Measurements from ENCODE around the gene ACKR1.

ACKR1 gene

DNA sequence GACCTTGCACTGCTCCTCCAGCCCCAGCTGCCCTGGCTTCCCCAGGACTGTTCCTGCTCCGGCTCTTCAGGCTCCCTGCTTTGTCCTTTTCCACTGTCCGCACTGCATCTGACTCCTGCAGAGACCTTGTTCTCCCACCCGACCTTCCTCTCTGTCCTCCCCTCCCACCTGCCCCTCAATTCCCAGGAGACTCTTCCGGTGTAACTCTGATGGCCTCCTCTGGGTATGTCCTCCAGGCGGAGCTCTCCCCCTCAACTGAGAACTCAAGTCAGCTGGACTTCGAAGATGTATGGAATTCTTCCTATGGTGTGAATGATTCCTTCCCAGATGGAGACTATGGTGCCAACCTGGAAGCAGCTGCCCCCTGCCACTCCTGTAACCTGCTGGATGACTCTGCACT lies 550 bp downstream of the ACKR1 start:
- no peak overlapping the region for H3K27ac Mint-ChIP-seq
- H3K36me3 Mint-ChIP-seq = no peaks in the 10 kb centered on the region
- H3K4me1 Mint-ChIP-seq = peaks cover 5% of the 10 kb centered on the region
- no peaks in the 10 kb centered on the region for H3K9me3 Mint-ChIP-seq
- no peak overlapping the region for H3K4me3 Mint-ChIP-seq
- H3K27me3 Mint-ChIP-seq = peaks cover 38% of the 10 kb centered on the region

DNA sequence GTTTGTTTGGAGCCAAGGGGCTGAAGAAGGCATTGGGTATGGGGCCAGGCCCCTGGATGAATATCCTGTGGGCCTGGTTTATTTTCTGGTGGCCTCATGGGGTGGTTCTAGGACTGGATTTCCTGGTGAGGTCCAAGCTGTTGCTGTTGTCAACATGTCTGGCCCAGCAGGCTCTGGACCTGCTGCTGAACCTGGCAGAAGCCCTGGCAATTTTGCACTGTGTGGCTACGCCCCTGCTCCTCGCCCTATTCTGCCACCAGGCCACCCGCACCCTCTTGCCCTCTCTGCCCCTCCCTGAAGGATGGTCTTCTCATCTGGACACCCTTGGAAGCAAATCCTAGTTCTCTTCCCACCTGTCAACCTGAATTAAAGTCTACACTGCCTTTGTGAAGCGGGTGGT lies 1.4 kb downstream of the ACKR1 start:
- Mint-ChIP-seq H3K4me3 (no peak overlapping the region), H3K36me3 (no peaks in the 10 kb centered on the region), H3K4me1 (peaks cover 5% of the 10 kb centered on the region), H3K9me3 (no peaks in the 10 kb centered on the region), H3K27ac (no peak overlapping the region), H3K27me3 (peaks cover 36% of the 10 kb centered on the region)

DNA sequence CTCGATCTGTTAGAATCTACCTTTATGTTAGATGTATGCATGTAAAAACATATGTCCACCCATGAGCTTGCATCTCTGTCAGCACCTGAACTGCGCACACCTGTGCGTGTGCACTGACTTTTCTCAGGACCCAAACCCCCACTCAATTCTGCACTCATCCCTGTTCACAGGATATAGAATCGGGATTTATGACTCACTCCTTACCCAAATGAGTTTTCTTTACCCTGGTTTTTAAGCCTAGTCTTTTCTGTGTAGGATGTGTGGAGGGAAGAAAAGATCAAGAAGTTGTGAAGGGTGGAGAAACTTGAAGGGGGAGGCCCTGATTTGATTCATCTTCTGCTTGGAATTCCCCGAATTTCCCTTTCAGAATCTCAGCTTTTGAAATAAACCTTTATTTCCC lies 2.4 kb downstream of the ACKR1 start:
- Mint-ChIP-seq H3K4me1 (peaks cover 5% of the 10 kb centered on the region), H3K27me3 (peaks cover 33% of the 10 kb centered on the region), H3K4me3 (no peak overlapping the region), H3K27ac (no peak overlapping the region), H3K36me3 (no peaks in the 10 kb centered on the region), H3K9me3 (no peaks in the 10 kb centered on the region)

DNA sequence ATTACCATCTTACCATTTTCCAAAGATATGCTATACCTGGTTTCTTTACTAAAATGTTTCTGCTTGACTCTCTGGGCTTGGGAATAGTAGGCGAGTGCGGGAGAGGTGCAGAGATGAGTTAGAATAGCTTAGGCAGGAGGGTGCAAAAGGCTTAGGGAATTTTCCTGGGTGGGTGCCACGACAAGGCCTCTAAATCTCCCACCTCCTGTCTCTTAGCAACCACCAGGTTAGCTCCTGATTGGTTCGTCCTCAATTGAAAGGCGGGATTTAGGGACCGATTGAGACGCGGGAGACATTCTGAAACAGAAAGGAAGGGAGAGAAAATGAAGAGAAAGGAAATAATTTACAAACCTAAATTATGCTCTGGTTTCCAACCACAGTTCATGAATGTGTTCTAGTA lies 3.1 kb downstream of the ACKR1 start:
- Mint-ChIP-seq H3K27me3 (peaks cover 34% of the 10 kb centered on the region), H3K4me3 (no peak overlapping the region), H3K27ac (no peak overlapping the region), H3K36me3 (no peaks in the 10 kb centered on the region), H3K4me1 (peaks cover 5% of the 10 kb centered on the region), H3K9me3 (no peaks in the 10 kb centered on the region)

DNA sequence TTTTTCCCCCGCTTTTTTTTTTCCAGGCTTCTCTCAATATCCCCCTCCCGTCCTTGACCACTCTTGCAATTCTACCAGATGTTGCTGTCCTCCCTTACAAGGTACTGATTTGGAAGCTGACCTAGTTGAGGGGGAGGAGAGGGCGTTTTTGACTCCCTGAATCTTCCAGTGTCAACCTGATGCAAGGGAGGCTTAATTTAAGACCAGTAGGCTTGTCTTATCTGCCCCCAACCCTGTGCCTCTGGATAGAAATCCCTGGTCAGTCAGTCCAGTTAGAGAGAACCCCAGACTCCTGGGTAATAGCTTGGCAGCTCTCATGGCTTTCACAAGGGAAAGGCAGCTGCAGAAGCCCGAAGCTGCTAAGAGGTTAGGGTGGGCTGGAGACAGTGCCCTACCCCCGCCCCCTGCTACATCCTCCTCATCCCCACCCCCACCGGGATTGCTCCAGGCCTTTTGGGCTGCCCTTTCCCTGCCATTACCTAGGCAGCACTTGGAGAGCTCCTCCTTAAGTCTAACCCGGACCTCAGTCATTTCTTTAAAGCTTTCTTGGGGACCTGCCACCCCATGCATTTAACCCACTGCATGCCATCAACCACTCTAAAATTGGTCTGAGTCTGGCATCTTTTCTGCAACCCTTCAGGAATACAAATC lies 3.6 kb downstream of the ACKR1 start:
- Mint-ChIP-seq H3K27me3 (peaks cover 35% of the 10 kb centered on the region), H3K4me1 (peaks cover 5% of the 10 kb centered on the region), H3K27ac (no peak overlapping the region), H3K9me3 (no peaks in the 10 kb centered on the region), H3K4me3 (no peak overlapping the region), H3K36me3 (no peaks in the 10 kb centered on the region)

DNA sequence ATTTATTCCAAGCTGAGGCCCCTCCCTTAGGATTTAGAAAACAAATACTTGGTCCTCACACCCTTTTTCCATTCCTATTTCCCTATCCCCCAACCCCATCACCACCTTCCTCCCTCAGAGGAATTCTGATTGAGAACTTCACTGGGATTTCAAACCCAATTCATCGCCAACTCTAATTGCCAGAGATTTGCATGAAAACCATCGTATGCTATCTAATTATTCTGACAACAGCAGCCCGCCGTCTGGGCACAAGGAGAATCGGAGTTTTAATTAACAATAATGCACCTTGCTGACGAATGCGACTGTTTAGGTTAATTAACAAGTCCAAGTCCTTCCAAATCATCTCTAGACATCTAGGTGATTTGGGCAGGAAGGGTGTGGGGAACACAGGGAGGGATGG lies 4.4 kb downstream of the ACKR1 start:
- Mint-ChIP-seq H3K27ac (no peak overlapping the region), H3K9me3 (no peaks in the 10 kb centered on the region), H3K4me1 (peaks cover 5% of the 10 kb centered on the region), H3K27me3 (peaks cover 37% of the 10 kb centered on the region), H3K36me3 (no peaks in the 10 kb centered on the region), H3K4me3 (no peak overlapping the region)

DNA sequence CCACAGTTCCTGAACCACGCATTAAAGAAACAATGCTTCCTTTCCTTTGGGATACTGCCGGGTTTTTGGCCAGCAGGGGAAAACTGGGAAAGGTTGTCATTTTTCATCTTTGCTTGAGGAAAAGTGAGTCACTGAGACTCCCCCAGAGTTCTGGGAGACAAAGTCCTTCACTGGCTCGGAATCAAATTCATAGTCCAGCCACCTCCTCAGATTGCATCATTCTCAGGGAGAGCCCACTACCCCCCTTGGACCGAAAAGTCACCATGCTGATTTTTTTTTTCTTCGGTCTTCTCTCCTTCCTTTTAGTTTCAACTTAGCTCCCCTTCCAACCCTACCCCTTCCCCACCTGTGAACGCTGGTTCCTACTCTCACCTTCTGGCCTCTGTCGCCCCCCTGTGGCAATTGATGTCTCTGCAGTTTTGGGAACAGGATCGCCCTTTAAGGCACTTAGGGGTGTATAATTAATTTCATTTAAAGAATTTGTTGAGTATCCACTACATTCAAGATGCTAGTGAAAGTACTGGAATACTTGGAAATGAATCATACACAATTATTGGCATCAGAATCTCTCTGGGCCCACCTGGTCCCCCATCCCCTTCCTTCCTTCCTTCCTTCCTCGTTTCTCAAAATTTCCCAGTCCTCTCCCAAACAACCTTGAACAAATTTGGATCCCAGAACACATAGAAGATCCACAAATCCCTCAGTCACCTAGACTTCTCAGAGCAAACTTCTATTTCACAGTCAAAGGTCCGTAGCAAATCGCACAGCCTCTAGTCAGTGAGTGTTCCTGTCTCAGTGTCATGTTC lies 6.9 kb downstream of the ACKR1 start:
- no peak overlapping the region for H3K4me3 Mint-ChIP-seq
- H3K27ac Mint-ChIP-seq = no peak overlapping the region
- H3K9me3 Mint-ChIP-seq = no peaks in the 10 kb centered on the region
- H3K4me1 Mint-ChIP-seq = peaks cover 5% of the 10 kb centered on the region
- peaks cover 33% of the 10 kb centered on the region for H3K27me3 Mint-ChIP-seq
- no peaks in the 10 kb centered on the region for H3K36me3 Mint-ChIP-seq

DNA sequence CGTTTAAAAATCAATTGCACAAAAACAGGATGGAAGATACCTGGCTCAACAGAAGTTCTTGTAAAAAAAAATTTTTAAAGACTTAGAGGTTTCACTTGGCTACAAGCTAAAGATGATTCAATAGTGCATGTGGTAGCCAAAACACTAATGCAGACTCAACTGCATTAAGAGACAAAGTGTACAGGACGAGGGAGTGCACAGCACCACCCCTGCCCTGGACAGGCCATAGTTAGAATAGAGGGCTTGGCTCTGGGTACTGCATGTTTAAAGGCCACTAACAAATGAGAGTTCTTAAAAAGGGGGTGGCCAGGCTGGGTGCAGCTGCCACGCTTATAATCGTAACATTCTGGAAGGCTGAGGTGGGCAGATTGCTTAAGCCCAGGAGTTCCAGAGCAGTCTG lies 7.9 kb downstream of the ACKR1 start:
- H3K27me3 Mint-ChIP-seq = peaks cover 34% of the 10 kb centered on the region

DNA sequence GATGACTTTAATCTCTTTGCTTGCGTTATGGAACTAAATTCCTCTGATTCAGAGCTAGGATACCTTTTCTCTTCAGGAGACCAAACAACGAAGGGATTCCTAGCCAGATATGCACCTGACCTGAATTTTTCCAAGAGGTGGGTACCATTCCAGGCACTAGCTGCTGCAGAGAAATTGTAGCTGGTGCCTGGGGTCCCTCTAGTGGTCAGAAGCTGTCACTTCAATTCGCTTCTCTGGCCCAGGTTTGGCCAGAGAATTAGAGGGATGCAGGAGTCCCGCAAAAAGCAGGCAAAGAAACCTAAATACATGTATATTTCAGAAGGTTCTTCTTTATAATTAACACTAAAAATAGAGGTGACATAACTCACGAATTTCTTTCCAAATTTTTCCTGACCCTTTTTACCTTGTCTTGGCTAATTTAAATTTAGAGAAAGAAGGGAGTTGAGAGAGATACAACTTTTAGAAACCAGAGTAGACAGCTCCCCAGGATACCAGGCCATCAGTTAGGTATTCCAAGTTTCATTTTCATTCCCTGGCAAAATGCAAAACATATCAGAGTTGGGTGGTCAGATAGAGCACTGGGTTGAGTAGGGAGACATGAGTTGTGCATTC lies 9.6 kb downstream of the ACKR1 start:
- Mint-ChIP-seq H3K9me3 (no peaks in the 10 kb centered on the region), H3K4me1 (no peaks in the 10 kb centered on the region), H3K4me3 (no peak overlapping the region), H3K36me3 (no peaks in the 10 kb centered on the region), H3K27ac (peak overlapping the region; percentile 11), H3K27me3 (peaks cover 31% of the 10 kb centered on the region)

More for the DNA sequence above, 7.9 kb downstream of the ACKR1 start:
- Mint-ChIP-seq H3K9me3 (no peaks in the 10 kb centered on the region), H3K4me1 (peaks cover 3% of the 10 kb centered on the region), H3K36me3 (no peaks in the 10 kb centered on the region), H3K4me3 (no peak overlapping the region), H3K27ac (no peak overlapping the region)

DNA sequence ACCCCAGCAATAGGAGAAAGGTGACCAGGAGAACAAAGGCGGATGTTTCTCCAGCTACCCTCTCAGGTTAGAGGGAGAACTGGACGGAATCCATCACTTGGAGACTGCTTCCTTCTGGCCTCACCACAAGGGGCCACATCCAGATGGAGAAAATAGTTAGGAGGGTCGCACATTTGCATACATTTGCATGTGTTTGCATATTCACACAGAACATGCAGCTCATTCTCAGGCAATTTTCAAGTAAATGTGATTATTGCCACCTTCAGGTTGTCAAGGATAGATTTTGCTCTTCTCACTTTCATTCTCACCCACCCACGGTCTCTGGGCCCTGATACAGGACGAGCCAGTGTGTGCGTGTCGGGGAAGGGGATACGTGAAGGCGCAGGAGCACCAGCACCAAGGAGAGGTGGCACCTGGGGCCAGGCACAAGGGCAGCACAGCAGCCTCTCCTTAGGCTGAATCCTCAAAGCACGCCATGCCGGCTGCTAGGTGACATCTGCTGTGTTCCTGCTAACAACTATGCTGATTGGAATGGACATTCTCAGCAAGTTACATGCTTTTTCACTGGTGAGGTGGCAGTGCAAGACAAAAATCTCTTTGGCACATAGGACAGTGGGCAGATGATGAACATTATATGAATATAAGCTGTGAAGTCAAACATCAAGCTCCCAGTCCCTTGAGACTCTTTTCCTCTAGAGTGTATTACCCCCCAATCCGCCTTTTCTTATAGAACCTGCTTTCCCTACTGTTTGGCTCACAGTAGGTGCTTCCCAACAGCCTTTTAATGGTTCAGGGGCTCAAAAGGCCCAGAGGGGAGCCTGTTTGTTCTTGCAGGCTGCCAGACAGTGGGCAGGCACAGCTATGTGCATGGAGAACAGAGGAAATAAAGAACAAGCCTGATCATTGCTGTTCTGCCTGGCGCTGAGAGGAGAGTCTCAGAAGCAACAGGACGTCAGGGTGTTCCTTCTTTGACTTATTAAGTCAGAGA lies 14.3 kb downstream of the ACKR1 start:
- peaks cover 14% of the 10 kb centered on the region for H3K27me3 Mint-ChIP-seq
- no peak overlapping the region for H3K27ac Mint-ChIP-seq
- H3K9me3 Mint-ChIP-seq = no peaks in the 10 kb centered on the region
- H3K36me3 Mint-ChIP-seq = no peaks in the 10 kb centered on the region
- H3K4me3 Mint-ChIP-seq = no peak overlapping the region
- no peaks in the 10 kb centered on the region for H3K4me1 Mint-ChIP-seq

DNA sequence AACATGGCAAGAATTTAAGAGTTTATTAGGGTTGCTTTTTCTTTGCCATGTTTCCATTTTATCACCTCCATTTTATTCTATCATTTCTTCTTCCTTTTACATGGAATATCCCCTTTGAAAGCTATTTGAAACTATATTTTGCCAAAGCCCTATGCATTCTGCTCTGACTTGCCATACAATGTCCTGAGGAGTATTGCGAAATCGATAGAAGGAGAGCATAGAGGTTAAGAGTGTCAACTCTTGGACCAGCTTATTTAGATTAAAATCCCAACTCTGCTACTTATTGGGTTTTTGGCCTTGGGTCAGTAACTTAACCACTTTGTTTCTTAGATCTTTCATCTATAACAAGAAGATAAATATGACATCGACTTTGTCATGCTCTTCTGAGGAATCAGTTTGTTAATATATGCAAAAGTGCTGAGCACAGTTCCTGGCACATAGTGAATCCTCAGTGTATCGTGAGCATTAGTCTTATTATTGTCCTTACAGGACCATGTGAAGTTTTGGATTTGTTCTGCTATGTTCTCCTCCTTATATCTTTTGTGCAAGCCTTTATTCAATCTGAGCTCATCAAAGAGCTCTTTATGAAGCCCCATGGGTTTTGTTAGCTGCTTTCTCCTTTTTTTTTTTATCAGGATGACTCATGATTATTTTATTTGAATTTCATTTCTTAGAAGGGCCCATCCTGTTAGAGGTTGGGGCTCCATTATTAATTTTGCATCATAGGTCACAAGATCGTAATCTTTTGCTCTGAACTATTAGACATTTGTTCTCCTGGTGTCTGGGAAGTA lies 17.6 kb downstream of the ACKR1 start:
- Mint-ChIP-seq H3K36me3 (no peaks in the 10 kb centered on the region), H3K27ac (no peak overlapping the region), H3K4me1 (no peaks in the 10 kb centered on the region), H3K4me3 (no peak overlapping the region), H3K9me3 (no peaks in the 10 kb centered on the region), H3K27me3 (peaks cover 19% of the 10 kb centered on the region)

DNA sequence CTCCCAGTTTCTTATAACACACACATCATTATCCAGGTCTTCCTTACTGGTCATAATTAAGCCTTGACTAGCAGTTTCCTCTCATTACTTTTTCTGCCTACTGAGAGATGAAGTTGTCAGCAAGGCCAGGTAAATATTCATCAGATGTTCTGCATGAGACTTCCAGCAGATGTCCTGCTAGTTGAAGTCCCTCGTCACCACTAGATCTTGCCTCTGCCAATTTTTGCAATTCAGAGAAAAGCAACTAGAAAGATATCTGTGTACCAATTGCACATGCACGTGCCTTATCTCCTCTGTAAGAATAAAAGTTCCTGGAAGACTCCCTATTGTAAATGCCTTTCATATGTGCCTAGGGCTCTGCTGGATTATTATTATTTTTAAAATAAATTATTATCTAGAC lies 18.3 kb downstream of the ACKR1 start:
- peaks cover 19% of the 10 kb centered on the region for H3K27me3 Mint-ChIP-seq
- no peaks in the 10 kb centered on the region for H3K36me3 Mint-ChIP-seq

DNA sequence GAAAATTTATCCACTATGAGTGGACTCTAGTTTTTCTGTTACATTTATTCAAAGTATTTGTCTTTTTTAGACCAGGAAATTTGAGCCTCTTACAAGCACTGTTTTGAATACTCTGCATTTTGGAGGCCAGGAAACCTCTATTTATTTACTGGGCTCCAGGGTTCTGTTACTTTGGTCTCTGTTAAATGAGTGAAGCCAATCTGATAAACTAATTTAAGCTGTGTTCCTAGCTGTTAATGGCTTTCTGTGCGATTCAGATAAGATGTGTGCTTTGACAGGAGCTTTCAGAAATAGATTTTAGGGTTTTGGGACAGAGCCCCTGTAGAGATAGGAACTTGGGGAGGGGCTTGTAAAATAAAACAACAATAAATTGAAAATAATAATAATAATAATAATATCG lies 23.9 kb downstream of the ACKR1 start:
- peaks cover 21% of the 10 kb centered on the region for H3K27me3 Mint-ChIP-seq
- H3K27ac Mint-ChIP-seq = no peak overlapping the region
- no peaks in the 10 kb centered on the region for H3K9me3 Mint-ChIP-seq

More for the DNA sequence above, 18.3 kb downstream of the ACKR1 start:
- Mint-ChIP-seq H3K4me3 (no peak overlapping the region), H3K27ac (no peak overlapping the region), H3K9me3 (no peaks in the 10 kb centered on the region), H3K4me1 (no peaks in the 10 kb centered on the region)

DNA sequence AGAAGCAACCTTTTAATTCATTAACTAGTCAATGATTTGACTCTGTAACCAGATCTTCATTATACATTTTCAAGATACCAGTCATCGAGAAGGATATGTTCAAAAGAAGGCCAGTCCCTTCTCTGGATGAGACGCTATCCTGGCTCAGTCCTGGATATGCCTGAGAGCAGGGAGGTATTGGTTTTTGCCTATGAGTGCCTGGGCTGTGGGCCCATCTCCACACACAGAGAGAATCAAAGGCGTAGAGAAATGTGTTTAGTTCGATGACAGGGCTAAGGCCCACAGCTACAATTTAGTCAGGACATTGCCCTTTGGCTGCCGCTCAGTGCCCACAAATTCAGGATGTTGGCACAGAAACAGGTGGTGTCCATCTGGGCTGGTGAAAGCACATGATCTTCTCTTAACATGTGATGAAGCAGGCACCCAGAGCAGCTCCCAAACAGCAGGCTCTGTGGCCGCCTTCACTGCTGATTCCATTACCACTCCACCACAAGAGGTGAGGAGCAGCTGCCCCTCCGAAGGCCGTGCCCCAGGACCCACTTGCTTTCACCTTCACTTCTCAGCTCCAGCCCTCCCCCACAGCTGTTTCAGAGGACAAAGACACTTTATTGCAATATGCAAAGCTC lies 24.7 kb downstream of the ACKR1 start:
- no peaks in the 10 kb centered on the region for H3K9me3 Mint-ChIP-seq
- no peaks in the 10 kb centered on the region for H3K36me3 Mint-ChIP-seq
- H3K27ac Mint-ChIP-seq = no peak overlapping the region
- no peaks in the 10 kb centered on the region for H3K4me1 Mint-ChIP-seq
- H3K4me3 Mint-ChIP-seq = no peak overlapping the region
- H3K27me3 Mint-ChIP-seq = peaks cover 18% of the 10 kb centered on the region

More for the DNA sequence above, 23.9 kb downstream of the ACKR1 start:
- H3K36me3 Mint-ChIP-seq = no peaks in the 10 kb centered on the region
- H3K4me3 Mint-ChIP-seq = no peak overlapping the region
- H3K4me1 Mint-ChIP-seq = no peaks in the 10 kb centered on the region
